Measurements from ENCODE around the gene DIP2C. TPM values are rescaled to one million over a fixed set of nuclear protein-coding genes. Genes with fewer than 3 reads are reported as not detected.
"Not testable (repeated sequence)": the region's sequence is repeated elsewhere in the genome, so short reads cannot be mapped to it uniquely, and the experiment has no call there.

Gene DIP2C
- total and polyA plus RNA-seq, 3 experiments from 2014 or later: 0.44 to 1.1 (median 0.55) TPM

DNA sequence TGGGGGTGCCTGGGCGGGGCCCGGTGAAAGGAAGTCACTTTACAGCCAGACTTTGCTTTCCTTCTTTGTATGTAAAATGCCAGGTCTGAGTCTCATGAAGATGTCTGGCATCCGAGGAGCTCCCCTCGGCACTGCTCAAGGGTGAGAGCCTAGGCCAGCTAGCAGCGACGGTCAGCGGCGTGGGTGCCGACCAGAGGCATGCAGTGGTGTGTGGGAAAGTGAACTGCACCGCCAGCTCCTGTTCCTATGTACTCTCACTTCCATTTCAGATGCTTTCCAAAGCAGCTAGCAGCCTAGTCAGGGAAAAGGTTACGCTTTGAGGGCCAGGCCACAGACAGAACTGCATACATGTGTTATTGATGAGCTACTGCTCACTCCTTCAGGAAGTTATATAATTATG is 381.4 kb downstream of the DIP2C start:
- H3K4me1 ChIP-seq (ENCODE audit: insufficient read depth, low read length): no peaks in the 10 kb centered on the region

DNA sequence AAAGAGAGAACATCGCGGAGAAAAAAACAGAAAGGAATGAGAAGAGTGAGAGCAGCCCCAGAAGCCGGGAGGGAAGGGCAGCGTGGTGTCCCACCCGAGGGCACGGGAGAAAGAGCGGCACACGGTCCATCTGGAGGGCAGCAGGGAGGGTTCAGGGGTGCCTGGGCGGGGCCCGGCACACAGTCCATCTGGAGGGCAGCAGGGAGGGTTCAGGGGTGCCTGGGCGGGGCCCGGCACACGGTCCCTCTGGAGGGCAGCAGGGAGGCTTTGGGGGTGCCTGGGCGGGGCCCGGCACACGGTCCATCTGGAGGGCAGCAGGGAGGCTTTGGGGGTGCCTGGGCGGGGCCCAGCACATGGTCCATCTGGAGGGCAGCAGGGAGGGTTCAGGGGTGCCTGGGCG is 381.8 kb downstream of the DIP2C start:
- Histone ChIP-seq H3K4me3 (ENCODE audit: low read length) (no peak overlapping the region), H3K27ac (ENCODE audit: low read depth, low read length) (no peak overlapping the region), H3K27me3 (ENCODE audit: insufficient read depth, low read length, poor library complexity, severe bottlenecking) (no peaks in the 10 kb centered on the region), H3K9me3 (ENCODE audit: low read length) (no peaks in the 10 kb centered on the region), H3K4me1 (ENCODE audit: insufficient read depth, low read length) (no peaks in the 10 kb centered on the region), H3K36me3 (ENCODE audit: insufficient read depth, low read length) (no peaks in the 10 kb centered on the region)
- DNase-seq: no peak
- no peaks in the 10 kb centered on the region for H3K9me3 Mint-ChIP-seq
- peaks cover 0 to 9% (median 5%) of the 10 kb centered on the region in 3 donors for H3K36me3 Mint-ChIP-seq
- ChIA-PET POLR2A (no interaction called here), CTCF (interaction anchor here (0.8 kb wide), 1 partner anchor 21 kb away, joined by 3 read pairs; no protein-coding TSS in a partner anchor)
- H3K27me3 Mint-ChIP-seq: peaks cover 0 to 3% of the 10 kb centered on the region in 2 donors
- H3K27ac Mint-ChIP-seq: peak overlapping the region in 1 of 8 donors; percentile 86
- H3K4me3 Mint-ChIP-seq: peak overlapping the region in 1 of 7 donors; percentile 20
- H3K4me1 Mint-ChIP-seq: peaks cover 3 to 9% (median 4%) of the 10 kb centered on the region in 3 donors

More for the DNA sequence above, 381.4 kb downstream of the DIP2C start:
- Histone ChIP-seq H3K27ac (ENCODE audit: low read depth, low read length) (no peak overlapping the region), H3K9me3 (ENCODE audit: low read length) (no peaks in the 10 kb centered on the region), H3K4me3 (ENCODE audit: low read length) (no peak overlapping the region), H3K27me3 (ENCODE audit: insufficient read depth, low read length, poor library complexity, severe bottlenecking) (no peaks in the 10 kb centered on the region), H3K36me3 (ENCODE audit: insufficient read depth, low read length) (no peaks in the 10 kb centered on the region)
- DNase-seq: no peak
- peak overlapping the region in 1 of 8 donors; percentile 83 for H3K27ac Mint-ChIP-seq
- ChIA-PET CTCF (interaction anchor here (0.8 kb wide), 1 partner anchor 20 kb away, joined by 3 read pairs; no protein-coding TSS in a partner anchor), POLR2A (no interaction called here)
- H3K27me3 Mint-ChIP-seq: peaks cover 0 to 3% of the 10 kb centered on the region in 2 donors
- peaks cover 0 to 9% (median 5%) of the 10 kb centered on the region in 3 donors for H3K36me3 Mint-ChIP-seq
- no peaks in the 10 kb centered on the region for H3K9me3 Mint-ChIP-seq
- peaks cover 3 to 9% (median 4%) of the 10 kb centered on the region in 3 donors for H3K4me1 Mint-ChIP-seq
- peak overlapping the region in 2 of 7 donors; percentile 20 to 54 for H3K4me3 Mint-ChIP-seq

DNA sequence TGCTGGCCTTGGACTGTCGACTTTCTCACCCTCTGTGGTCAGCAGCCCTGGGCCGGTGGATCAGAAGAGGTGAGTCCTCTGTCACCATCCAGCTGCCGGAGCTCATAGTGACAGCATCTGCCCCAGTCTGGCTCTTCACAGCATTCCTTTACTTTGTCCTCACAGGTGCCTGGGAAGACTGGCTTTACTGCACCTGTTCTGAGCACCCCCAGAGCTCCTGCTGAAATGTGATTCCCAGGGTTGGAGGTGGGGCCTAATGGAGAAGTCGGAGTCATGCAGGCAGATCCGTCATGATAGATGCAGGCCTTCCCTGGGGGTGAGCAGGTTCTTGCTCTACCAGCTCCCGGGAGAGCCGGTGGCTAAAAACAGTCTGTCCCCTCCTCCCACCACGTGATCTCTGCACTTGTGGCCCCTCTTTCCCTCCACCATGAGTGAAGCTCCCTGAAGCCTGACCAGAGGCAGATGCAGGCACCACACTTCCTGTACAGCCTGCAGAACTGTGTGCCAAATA is 382.7 kb downstream of the DIP2C start:
- Mint-ChIP-seq H3K4me3 (no peak overlapping the region), H3K4me1 (peaks cover 3 to 9% (median 4%) of the 10 kb centered on the region in 3 donors), H3K27me3 (peaks cover 0 to 3% of the 10 kb centered on the region in 2 donors), H3K36me3 (peaks cover 0 to 9% (median 5%) of the 10 kb centered on the region in 3 donors), H3K9me3 (no peaks in the 10 kb centered on the region), H3K27ac (no peak overlapping the region)
- no peaks in the 10 kb centered on the region for H3K27me3 ChIP-seq (ENCODE audit: insufficient read depth, low read length, poor library complexity, severe bottlenecking)
- DNase-seq: no peak
- no peak overlapping the region for H3K27ac ChIP-seq (ENCODE audit: low read depth, low read length)
- H3K36me3 ChIP-seq (ENCODE audit: insufficient read depth, low read length): no peaks in the 10 kb centered on the region
- no peaks in the 10 kb centered on the region for H3K9me3 ChIP-seq (ENCODE audit: low read length)
- no peak overlapping the region for H3K4me3 ChIP-seq (ENCODE audit: low read length)
- ChIA-PET POLR2A (no interaction called here), CTCF (no interaction called here)
- no peaks in the 10 kb centered on the region for H3K4me1 ChIP-seq (ENCODE audit: insufficient read depth, low read length)

DNA sequence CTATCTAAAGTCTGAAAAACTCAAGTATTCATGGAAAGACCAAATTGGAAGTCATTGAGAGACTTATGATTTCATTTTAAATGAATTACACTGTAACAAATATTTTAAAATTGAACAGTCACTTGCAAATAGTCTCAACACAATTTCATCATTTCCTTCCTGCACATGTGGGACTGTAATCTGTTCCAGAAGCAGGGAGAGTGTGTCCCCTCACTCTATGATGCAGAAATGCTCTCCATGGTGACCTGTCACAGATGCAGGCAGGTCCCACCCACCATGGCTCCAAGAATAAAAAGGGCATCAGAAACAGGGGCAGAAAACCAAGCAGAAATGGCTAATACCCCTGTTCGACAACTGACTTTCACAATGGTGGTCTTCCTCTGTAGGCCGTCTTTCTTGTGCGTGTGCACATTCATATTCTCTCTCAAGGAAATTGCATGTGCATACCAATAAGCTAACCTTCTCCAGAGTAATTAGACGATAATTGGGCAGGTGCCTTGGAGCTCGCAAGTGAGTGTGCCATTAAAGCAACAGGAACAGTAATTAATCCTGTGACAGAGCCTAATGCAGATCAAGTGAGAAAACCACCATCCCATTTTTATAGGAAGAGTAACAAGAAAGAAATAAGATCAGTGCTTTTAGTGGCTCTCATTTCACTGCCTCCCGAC is 383.3 kb downstream of the DIP2C start:
- Histone ChIP-seq H3K9me3 (ENCODE audit: low read length) (no peaks in the 10 kb centered on the region), H3K27me3 (ENCODE audit: insufficient read depth, low read length, poor library complexity, severe bottlenecking) (no peaks in the 10 kb centered on the region), H3K4me3 (ENCODE audit: low read length) (no peak overlapping the region), H3K36me3 (ENCODE audit: insufficient read depth, low read length) (no peaks in the 10 kb centered on the region), H3K4me1 (ENCODE audit: insufficient read depth, low read length) (no peaks in the 10 kb centered on the region), H3K27ac (ENCODE audit: low read depth, low read length) (no peak overlapping the region)
- CTCF ChIA-PET: no interaction called here
- H3K9me3 Mint-ChIP-seq: no peaks in the 10 kb centered on the region
- H3K4me1 Mint-ChIP-seq: peaks cover 3 to 9% (median 4%) of the 10 kb centered on the region in 3 donors
- no peak for DNase-seq
- H3K27ac Mint-ChIP-seq: no peak overlapping the region
- POLR2A ChIA-PET: no interaction called here
- H3K36me3 Mint-ChIP-seq: peaks cover 0 to 10% (median 5%) of the 10 kb centered on the region in 3 donors
- peaks cover 0 to 3% of the 10 kb centered on the region in 2 donors for H3K27me3 Mint-ChIP-seq
- no peak overlapping the region for H3K4me3 Mint-ChIP-seq

DNA sequence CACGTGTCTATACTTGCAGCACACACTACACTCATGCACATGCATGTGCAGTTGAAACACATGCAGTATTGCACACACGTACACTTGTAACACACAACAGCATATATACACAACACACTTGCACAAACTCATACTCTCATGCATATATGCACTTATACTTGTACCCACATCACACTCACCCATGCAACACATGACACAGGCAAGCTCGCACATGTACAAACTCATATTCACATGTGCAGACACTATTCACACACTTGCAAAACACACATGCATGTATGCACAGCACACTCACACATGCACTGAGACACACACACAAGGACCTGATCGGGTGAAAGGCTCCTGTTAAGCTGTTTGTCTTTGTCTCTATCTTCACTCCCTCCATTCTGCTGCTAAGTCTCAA is 384.4 kb downstream of the DIP2C start:
- Histone ChIP-seq H3K4me3 (ENCODE audit: low read length) (no peak overlapping the region), H3K27me3 (ENCODE audit: insufficient read depth, low read length, poor library complexity, severe bottlenecking) (no peaks in the 10 kb centered on the region), H3K27ac (ENCODE audit: low read depth, low read length) (no peak overlapping the region), H3K9me3 (ENCODE audit: low read length) (no peaks in the 10 kb centered on the region), H3K36me3 (ENCODE audit: insufficient read depth, low read length) (no peaks in the 10 kb centered on the region), H3K4me1 (ENCODE audit: insufficient read depth, low read length) (no peaks in the 10 kb centered on the region)
- ChIA-PET CTCF (no interaction called here), POLR2A (no interaction called here)
- Mint-ChIP-seq H3K9me3 (no peaks in the 10 kb centered on the region), H3K27ac (no peak overlapping the region), H3K27me3 (peaks cover 0 to 3% of the 10 kb centered on the region in 2 donors), H3K36me3 (peaks cover 0 to 12% (median 7%) of the 10 kb centered on the region in 3 donors), H3K4me3 (no peak overlapping the region), H3K4me1 (peaks cover 3 to 9% (median 4%) of the 10 kb centered on the region in 3 donors)
- no peak for DNase-seq

DNA sequence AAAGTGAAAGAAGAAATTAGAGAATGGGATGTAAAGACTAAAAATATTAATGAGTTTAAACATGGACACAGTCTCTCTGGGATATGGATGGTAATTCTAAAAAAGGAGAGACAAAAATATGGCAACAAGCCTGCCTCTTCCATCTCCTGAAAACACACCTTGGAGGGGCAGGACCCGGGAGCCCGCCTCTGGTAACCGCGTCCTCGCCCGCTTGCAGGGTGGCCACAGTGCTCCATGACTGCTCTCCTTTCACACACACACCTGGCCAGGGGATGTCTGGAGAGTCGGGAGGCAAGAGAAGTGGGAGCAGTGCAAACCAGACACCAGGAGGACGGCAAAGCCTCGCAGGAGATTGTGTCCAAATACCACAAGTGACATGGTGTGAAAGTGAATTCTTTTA is 387.9 kb downstream of the DIP2C start:
- Histone ChIP-seq H3K36me3 (ENCODE audit: insufficient read depth, low read length) (no peaks in the 10 kb centered on the region), H3K27me3 (ENCODE audit: insufficient read depth, low read length, poor library complexity, severe bottlenecking) (no peaks in the 10 kb centered on the region), H3K4me1 (ENCODE audit: insufficient read depth, low read length) (no peaks in the 10 kb centered on the region), H3K9me3 (ENCODE audit: low read length) (no peaks in the 10 kb centered on the region), H3K27ac (ENCODE audit: low read depth, low read length) (no peak overlapping the region), H3K4me3 (ENCODE audit: low read length) (no peak overlapping the region)
- peaks cover 0 to under 1% (median 0%) of the 10 kb centered on the region in 3 donors for H3K4me1 Mint-ChIP-seq
- H3K27ac Mint-ChIP-seq: no peak overlapping the region
- DNase-seq: no peak
- POLR2A ChIA-PET: no interaction called here
- peaks cover 0 to 5% (median 5%) of the 10 kb centered on the region in 3 donors for H3K36me3 Mint-ChIP-seq
- H3K27me3 Mint-ChIP-seq: peaks cover 0 to 4% of the 10 kb centered on the region in 2 donors
- H3K4me3 Mint-ChIP-seq: no peak overlapping the region
- no peaks in the 10 kb centered on the region for H3K9me3 Mint-ChIP-seq
- CTCF ChIA-PET: no interaction called here

DNA sequence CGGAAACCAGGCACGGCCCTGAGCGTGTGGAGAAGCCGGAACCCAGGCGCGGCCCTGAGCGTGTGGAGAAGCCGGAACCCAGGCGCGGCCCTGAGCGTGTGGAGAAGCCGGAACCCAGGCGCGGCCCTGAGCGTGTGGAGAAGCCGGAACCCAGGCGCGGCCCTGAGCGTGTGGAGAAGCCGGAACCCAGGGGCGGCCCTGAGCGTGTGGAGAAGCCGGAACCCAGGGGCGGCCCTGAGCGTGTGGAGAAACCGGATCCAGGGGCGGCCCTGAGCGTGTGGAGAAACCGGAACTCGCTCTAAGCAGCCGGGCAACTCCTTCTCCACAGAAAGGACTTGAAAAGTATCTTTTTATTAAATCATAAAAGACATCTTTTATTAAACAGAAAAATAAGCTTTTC is 388.9 kb downstream of the DIP2C start:
- H3K27ac Mint-ChIP-seq: peak overlapping the region in 2 of 8 donors; percentile 33 to 97
- not testable (repeated sequence) for H3K9me3 Mint-ChIP-seq

DNA sequence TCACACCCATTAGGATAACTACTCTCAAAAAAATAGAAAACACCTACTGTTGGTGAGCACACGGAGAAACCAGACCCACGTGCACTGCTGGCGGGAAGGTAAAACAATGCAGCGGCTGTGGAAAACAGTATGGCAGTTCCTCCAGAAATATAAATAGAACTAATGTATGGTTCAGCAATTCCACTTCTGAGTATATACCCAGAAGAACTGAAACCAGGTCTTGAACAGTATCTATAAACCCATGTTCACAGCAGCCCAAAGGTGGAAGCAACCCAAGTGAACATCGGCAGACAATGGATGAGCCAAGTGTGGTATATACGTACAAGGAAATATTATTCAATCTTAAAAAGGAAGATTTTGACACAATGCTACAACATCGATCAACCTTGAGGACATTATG is 389.5 kb downstream of the DIP2C start:
- Mint-ChIP-seq H3K27me3 (peaks cover 0 to 4% of the 10 kb centered on the region in 2 donors), H3K27ac (no peak overlapping the region), H3K4me3 (no peak overlapping the region), H3K9me3 (no peaks in the 10 kb centered on the region), H3K4me1 (peaks cover 0 to 1% (median 0%) of the 10 kb centered on the region in 3 donors), H3K36me3 (peaks cover 0 to 5% (median 5%) of the 10 kb centered on the region in 3 donors)
- CTCF ChIA-PET: no interaction called here
- Histone ChIP-seq H3K9me3 (ENCODE audit: low read length) (no peaks in the 10 kb centered on the region), H3K4me3 (ENCODE audit: low read length) (no peak overlapping the region), H3K27ac (ENCODE audit: low read depth, low read length) (no peak overlapping the region), H3K36me3 (ENCODE audit: insufficient read depth, low read length) (no peaks in the 10 kb centered on the region), H3K27me3 (ENCODE audit: insufficient read depth, low read length, poor library complexity, severe bottlenecking) (no peaks in the 10 kb centered on the region), H3K4me1 (ENCODE audit: insufficient read depth, low read length) (no peaks in the 10 kb centered on the region)
- POLR2A ChIA-PET: no interaction called here
- no peak for DNase-seq

More for the DNA sequence above, 388.9 kb downstream of the DIP2C start:
- H3K27me3 ChIP-seq (ENCODE audit: insufficient read depth, low read length, poor library complexity, severe bottlenecking); H3K36me3 ChIP-seq (ENCODE audit: insufficient read depth, low read length); H3K4me3 Mint-ChIP-seq; POLR2A ChIA-PET; H3K36me3 Mint-ChIP-seq; CTCF ChIA-PET; H3K27me3 Mint-ChIP-seq; DNase-seq; H3K4me3 ChIP-seq (ENCODE audit: low read length); H3K9me3 ChIP-seq (ENCODE audit: low read length); H3K4me1 Mint-ChIP-seq; H3K27ac ChIP-seq (ENCODE audit: low read depth, low read length); H3K4me1 ChIP-seq (ENCODE audit: insufficient read depth, low read length): not testable (repeated sequence)

Data from CD8-positive, alpha-beta memory T cell (primary cell).